Measurements from ENCODE around the gene HS6ST2.

- no peak for TF ChIP-seq CTCF (conservative IDR thresholded peaks at IDR 0.05)
- no peak for TF ChIP-seq EZH2 (IDR thresholded peaks at IDR 0.05; ENCODE audit: low read depth)
Observed at GRCh38 chrX:132900633-132901293, 57.7 kb downstream of the HS6ST2 start.

Measured in PC-9 (cell line).